ENCODE data around the gene PLPPR2.
"Not testable (repeated sequence)": the region's sequence is repeated elsewhere in the genome, so short reads cannot be mapped to it uniquely, and the experiment has no call there.

PLPPR2 gene

GRCh38 chr19:11355160-11356073 lies at the start of gene PLPPR2:
PLPPR2 (plus strand) TSS chr19:11355432; CDS start chr19:11357674, 2,242 bp downstream.
- peak; percentile 38 for DNase-seq

- DNase-seq, result no peak
Observed at GRCh38 chr19:11306337-11306736, 48.9 kb upstream of the PLPPR2 start.

GRCh38 chr19:11320278-11320995 lies 34.8 kb upstream of the PLPPR2 start:
- not testable (repeated sequence) for DNase-seq

GRCh38 chr19:11321191-11322126 lies 33.8 kb upstream of the PLPPR2 start:
- no peak for DNase-seq

- DNase-seq, result no peak
Observed at GRCh38 chr19:11322269-11323024, 32.8 kb upstream of the PLPPR2 start.

- no peak for DNase-seq
Observed at GRCh38 chr19:11323601-11324078, 31.6 kb upstream of the PLPPR2 start.

- peak; percentile 92 for DNase-seq
Observed at GRCh38 chr19:11324079-11324661, 31.1 kb upstream of the PLPPR2 start.

GRCh38 chr19:11324748-11325389 lies 30.4 kb upstream of the PLPPR2 start:
- DNase-seq, result no peak

GRCh38 chr19:11325544-11325943 lies 29.7 kb upstream of the PLPPR2 start:
- DNase-seq, result no peak

GRCh38 chr19:11330127-11330526 lies 25.1 kb upstream of the PLPPR2 start:
- no peak for DNase-seq

GRCh38 chr19:11331502-11331901 lies 23.7 kb upstream of the PLPPR2 start:
- DNase-seq, result no peak

GRCh38 chr19:11332822-11333221 lies 22.4 kb upstream of the PLPPR2 start:
- DNase-seq, result no peak

- DNase-seq, result not testable (repeated sequence)
Observed at GRCh38 chr19:11333838-11334237, 21.4 kb upstream of the PLPPR2 start.

- no peak for DNase-seq
Observed at GRCh38 chr19:11335449-11336146, 19.6 kb upstream of the PLPPR2 start.

GRCh38 chr19:11337080-11337479 lies 18.2 kb upstream of the PLPPR2 start:
- DNase-seq, result no peak

- DNase-seq, result no peak
Observed at GRCh38 chr19:11338121-11338520, 17.1 kb upstream of the PLPPR2 start.

GRCh38 chr19:11338569-11339253 lies 16.5 kb upstream of the PLPPR2 start:
- DNase-seq, result no peak

GRCh38 chr19:11339254-11340098 lies 15.8 kb upstream of the PLPPR2 start, which contains the start of gene RAB3D:
RAB3D (minus strand) TSS chr19:11339657; CDS start chr19:11337399, 2,258 bp downstream.
- peak; percentile 83 for DNase-seq

- DNase-seq, result not testable (repeated sequence)
Observed at GRCh38 chr19:11340099-11340467, 15.1 kb upstream of the PLPPR2 start.

Measured in DMS79 (cell line).